NCI-H2029 (cell line): ENCODE results near the gene CLDN5.

Source experiments
- DNase-seq: peaks from one replicate; lab custom pipeline; 2025; lab: John Stamatoyannopoulos, UW

Gene CLDN5, protein sequence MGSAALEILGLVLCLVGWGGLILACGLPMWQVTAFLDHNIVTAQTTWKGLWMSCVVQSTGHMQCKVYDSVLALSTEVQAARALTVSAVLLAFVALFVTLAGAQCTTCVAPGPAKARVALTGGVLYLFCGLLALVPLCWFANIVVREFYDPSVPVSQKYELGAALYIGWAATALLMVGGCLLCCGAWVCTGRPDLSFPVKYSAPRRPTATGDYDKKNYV

GRCh38 chr22:19524170-19525115, at the start of gene CLDN5:
Gene CLDN5 (minus strand): TSS chr22:19524410. CDS start chr22:19524255, 155 bp downstream.
- no peak for DNase-seq

DNA sequence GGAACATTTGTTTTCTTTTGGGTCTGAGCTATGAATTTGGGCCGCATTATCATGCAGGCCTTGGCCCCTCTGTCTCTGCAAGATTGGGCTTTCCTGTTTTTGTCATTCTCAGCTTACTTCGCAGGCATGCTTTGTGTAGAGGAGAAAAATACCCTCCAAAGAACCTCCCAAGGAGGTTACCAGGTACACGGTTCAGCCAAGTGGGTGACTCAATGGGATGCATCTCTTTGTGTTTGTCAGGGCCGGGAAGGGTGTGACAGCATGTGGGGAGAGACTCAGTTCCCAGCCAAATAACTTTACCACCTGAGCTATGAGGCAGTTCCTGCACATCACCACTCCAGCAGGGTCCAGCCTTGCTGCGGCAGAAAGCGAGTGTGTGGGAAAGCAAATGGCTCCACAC, 47.8 kb upstream of the CLDN5 start:
- DNase-seq: no peak

- no peak for DNase-seq
Measured at GRCh38 chr22:19571207-19571795, 47.1 kb upstream of the CLDN5 start.

- DNase-seq: no peak
Measured at GRCh38 chr22:19569976-19570375, 45.8 kb upstream of the CLDN5 start.

GRCh38 chr22:19569276-19569640, 45.0 kb upstream of the CLDN5 start:
- DNase-seq: no peak

DNA sequence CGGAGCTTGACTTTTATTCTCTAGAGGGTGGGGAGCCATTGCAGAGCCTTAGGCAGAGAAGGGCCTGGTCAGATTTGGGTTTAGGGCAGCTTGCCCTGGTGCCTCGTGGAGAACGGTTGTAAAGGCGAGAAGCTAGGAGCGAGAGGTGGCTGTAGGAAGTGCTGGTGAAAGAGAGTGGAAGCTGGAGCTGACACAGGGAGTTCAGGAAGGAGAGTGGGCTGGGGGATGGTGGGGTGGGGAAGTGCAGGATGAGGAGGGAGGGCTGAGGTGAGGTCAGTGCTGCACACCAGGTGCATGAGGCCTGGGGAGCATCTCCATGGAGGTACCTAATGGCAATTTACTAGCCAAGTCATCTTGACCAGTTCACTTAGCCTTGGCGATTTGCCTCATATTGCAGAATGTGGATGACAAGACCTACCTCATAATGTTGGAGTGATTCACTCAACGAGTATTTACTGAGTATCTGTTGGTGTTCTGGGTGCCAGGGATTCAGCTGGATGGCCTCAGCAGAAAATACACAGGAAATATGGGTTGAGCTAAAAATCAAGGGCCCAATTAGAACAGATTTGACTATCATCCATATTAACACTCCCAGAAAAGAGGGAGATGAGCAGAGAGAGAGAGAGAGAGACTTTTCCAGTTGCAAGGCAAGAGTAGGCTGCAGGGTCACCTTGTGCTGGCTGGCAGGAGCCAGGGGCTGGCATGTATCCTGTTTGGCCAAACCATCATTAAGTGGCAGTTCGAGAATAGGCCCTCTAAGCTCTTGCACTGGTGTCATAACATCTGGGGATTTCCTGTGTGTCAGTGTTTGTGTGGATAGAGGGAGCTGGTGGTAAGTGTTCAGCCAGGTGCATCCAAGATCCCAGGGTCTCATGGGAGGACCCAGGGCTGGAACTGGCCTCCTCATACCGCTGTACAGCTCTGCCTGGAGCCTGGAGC, 44.4 kb upstream of the CLDN5 start:
- DNase-seq: peak; percentile 79

DNA sequence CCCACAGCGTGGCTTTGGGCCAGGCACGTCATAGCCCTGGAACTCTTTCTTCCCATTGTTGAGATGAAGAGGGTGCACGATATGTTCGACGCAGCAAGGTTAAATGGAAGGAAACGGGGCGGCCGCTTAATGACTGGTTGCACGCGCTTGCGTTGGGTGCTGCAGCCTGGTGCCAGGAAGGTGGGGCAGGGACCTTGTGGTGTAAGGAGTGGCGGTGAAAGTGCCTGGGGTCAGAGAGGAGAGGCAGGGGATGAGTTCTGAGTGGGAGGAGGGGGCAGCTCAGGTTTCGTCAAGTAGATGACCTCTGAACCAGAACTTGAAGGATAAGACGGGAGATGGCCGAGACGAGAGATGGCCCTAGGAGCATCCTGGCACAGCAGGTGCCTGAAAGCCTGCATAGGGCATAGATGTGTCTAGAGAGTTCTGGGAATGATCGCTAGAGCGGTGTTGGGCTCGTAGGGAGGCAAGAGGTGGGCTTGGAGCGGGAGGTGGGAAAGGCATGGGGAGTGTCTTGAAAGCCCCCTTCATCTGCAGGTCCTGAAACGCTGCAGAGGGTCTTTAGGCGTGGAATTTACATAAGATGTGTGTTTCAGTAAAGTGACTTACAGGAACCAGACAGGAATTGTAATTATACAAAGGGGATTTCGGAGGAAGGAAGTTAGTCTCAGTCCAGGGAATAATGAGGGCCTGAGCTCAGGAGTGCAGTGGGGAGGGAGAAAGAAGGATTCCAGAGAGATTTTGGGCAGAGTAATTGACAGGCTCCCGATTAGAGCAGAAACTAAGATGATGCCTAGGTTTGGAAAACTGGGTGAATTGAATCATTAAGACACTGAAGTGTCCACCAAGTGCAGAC, 43.2 kb upstream of the CLDN5 start:
- no peak for DNase-seq

DNA sequence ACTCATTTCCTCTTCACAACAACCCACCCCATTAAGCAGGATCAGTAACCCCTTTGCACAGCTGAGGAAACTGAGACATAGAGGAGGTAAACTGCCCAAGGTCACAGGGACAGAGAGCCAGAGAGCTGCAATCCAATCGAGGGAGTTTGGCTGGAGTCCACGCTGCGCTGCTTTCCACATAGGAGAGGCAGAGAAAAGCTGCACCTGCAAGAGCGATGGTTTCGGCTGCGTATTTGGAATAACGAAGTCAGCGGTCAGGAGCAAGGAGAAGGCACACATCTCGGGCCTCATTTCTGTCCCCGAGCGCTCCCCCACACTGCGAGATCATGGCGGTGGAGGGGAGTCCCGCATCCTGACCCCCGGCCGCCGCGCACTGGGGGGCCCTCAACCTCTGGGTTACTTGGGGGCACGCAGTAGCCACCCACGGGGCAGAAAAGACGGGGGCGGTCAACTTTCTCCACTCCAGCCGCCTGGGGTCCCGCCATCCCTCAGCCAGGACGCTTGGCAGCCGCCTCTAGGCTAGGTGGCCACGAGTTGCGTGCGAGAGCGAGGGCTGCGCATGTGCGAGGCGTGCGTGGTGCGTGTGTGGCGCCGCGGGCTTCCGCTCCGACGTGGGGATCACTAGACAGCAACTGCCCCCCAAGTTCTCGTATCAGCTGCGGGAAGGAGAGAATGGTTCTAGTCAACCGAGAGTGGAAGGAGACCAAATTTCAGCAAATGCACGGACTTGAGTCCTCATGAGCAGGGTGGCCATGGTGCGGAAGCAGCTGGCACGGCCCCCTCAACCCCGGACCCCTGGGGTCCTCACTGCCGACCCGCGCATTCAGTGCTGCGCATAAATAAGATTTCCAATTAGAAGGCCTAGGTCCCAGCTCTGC, 42.3 kb upstream of the CLDN5 start:
- DNase-seq: no peak

GRCh38 chr22:19565382-19566278, 41.4 kb upstream of the CLDN5 start:
- no peak for DNase-seq

GRCh38 chr22:19559956-19560355, 35.7 kb upstream of the CLDN5 start:
- no peak for DNase-seq

GRCh38 chr22:19559324-19559811, 35.2 kb upstream of the CLDN5 start:
- no peak for DNase-seq

DNA sequence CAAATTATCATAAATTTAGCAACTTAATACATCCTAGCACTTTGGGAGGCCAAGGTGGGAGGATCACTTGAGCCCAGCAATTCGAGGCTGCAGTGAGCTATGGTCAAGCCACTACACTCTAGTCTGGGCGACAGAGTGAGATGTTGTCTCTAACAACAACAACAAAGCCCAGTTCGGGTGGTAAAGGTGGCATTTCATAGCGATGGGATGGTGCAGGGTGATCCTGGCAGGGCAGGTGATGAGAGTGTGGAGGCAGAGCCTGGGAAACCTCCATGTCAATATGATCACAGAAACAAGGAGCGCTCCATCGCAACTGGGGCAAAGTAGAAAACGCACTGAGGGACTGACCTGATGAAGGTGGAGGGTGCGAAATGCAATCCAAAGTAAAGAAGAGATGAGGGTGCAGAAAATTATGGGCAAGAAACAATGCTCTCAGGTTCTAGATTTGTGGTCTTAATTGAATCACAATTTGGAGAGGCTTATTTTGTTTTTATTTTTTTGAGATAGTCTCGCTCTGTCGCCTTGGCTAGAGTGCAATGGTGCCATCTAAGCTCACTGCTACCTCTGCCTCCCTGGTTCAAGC, 32.8 kb upstream of the CLDN5 start:
- DNase-seq: no peak

GRCh38 chr22:19555651-19556050, 31.4 kb upstream of the CLDN5 start:
- DNase-seq: no peak

DNA sequence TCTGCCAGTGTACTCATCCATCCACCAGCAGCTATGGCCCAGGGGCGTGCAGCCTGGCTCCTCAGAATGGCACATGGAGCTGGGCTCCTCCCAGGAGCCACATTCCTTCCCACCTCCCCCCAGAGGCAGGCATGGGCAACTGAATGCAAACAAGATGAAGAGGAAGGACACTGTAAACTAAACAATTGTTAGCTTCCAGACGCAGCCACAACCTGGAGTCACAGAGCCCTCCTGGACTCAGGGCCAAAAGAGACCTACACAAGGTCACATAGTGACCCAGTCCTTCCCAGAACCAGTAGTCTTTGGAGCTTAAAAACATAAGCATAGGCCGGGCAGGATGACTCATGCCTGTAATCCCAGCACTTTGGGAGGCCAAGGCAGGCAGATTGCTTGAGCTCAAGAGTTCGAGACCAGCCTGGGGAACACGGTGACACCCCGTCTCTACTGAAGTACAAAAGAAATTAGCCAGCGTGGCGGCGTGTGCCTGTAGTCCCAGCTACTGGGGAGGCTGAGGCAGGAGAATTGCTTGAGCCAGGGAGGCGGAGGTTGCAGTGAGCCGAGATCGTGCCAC, 30.7 kb upstream of the CLDN5 start:
- no peak for DNase-seq

DNA sequence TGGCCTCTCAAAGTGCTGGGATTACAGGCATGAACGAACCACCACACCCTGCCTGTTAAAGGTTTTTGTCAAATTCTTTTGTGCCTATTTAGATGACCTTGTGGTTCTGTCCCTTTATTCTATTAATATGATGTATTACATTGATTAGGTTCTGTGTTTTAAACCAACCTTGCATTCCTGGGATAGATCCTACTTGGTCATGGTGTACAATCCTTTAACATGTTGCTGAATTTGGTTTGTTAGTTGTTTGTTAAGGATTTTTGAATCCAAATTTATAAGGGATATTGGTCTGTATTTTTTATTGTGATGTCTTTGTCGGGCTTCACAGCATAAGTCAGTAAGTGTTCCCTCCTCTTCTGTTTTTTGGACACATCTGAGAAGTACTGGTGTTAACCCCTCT, 29.0 kb upstream of the CLDN5 start:
- DNase-seq: no peak

GRCh38 chr22:19550382-19550781, 26.2 kb upstream of the CLDN5 start:
- DNase-seq: no peak

GRCh38 chr22:19549428-19549827, 25.2 kb upstream of the CLDN5 start:
- no peak for DNase-seq

- DNase-seq: no peak
Measured at GRCh38 chr22:19548964-19549363, 24.8 kb upstream of the CLDN5 start.
